Lung (tissue), 12 donors: Measurements from ENCODE around the gene CAPZB. TPM values are rescaled to one million over a fixed set of nuclear protein-coding genes. Genes with fewer than 3 reads are reported as not detected.
A peak's percentile ranks its signal among the peaks of the same experiment; 100 is the strongest.

ENCODE experiments used
- ATAC-seq: fragments of 200-7000 bp; cut with Tn5 transposase; one replicate; pipeline ENCODE4 v1.9.1; 2020; ENCODE audit warnings: moderate number of reproducible peaks; ENCODE audit not compliant: insufficient read depth, low FRiP score
- DNase-seq, 3 donors: peaks; one replicate each; pipeline ENCODE4 v3.0.0-alpha.2; 2013 to 2017
- H3K27ac ChIP-seq, 2 donors: one replicate each; pipeline ENCODE4 v1.5.1; 2013; ENCODE audit warnings: mild to moderate bottlenecking in 2 of 2, moderate library complexity in 2 of 2, control low read depth in 1 of 2, inconsistent platforms in 1 of 2, low read depth in 1 of 2, low read length in 1 of 2
- H3K27me3 ChIP-seq, 3 donors: one replicate each; pipeline ENCODE4 v1.5.1; 2013; ENCODE audit warnings: low read length in 2 of 3; ENCODE audit not compliant: control insufficient read depth in 3 of 3, insufficient read depth in 3 of 3
- H3K36me3 ChIP-seq, 4 donors: one replicate each; pipeline ENCODE4 v1.5.1; 2013; ENCODE audit warnings: low read length in 4 of 4, mild to moderate bottlenecking in 1 of 4, moderate library complexity in 1 of 4; ENCODE audit not compliant: control insufficient read depth in 4 of 4, insufficient read depth in 4 of 4
- H3K4me1 ChIP-seq, 5 donors: one replicate each; pipeline ENCODE4 v1.5.1; 2013; ENCODE audit warnings: low read length in 5 of 5, mild to moderate bottlenecking in 2 of 5, moderate library complexity in 1 of 5; ENCODE audit not compliant: control insufficient read depth in 5 of 5, insufficient read depth in 5 of 5
- H3K4me3 ChIP-seq: one replicate; pipeline ENCODE4 v1.5.1; 2013; ENCODE audit warnings: mild to moderate bottlenecking, control low read depth, moderate library complexity
- H3K9ac ChIP-seq, 2 donors: one replicate each; pipeline ENCODE4 v1.5.1; 2013; ENCODE audit warnings: low read length in 2 of 2, control low read depth in 1 of 2; ENCODE audit not compliant: insufficient read depth in 1 of 2
- H3K9me3 ChIP-seq, 4 donors: one replicate each; pipeline ENCODE4 v1.5.1; 2013; ENCODE audit warnings: low read length in 3 of 4, mild to moderate bottlenecking in 1 of 4, moderate library complexity in 1 of 4; ENCODE audit not compliant: control insufficient read depth in 4 of 4, insufficient read depth in 3 of 4
- WGBS, 2 donors: extraction: QIAGEN DNeasy Blood & Tissue Kit; methylation state at CpG; one replicate each; pipeline ENCODE4 v1.1.7; 2013; 5-methylcytosine and 5-hydroxymethylcytosine counted together
- polyA plus RNA-seq, 2 donors: library from polyadenylated mRNA; stranded (reverse); fragments of 200-250 nt; gene quantifications; one replicate each; pipeline ENCODE4 v1.2.1, GENCODE V29; 2013
- total RNA-seq, 2 donors: library from RNA; depleted of rRNA in 1 of 2; stranded (reverse); fragments of >200 nt in 1 of 2; gene quantifications; one replicate each; pipeline ENCODE4 v1.2.1, GENCODE V29; 2014 to 2021
- TF ChIP-seq, protein P1 (sequence below): IDR thresholded peaks from 2 replicates; pipeline ENCODE4 v1.5.1; 2012; ENCODE audit warnings: mild to moderate bottlenecking; ENCODE audit errors: control extremely low read depth, extremely low read depth
- donor health status: control.
- donor health status: control.
- donor health status: Bipolar disorder and iron deficiency.
- donor health status: healthy.
- donor health status: DM: yes; HTN: yes; CAD: no.

CAPZB gene
- total and polyA plus RNA-seq, 4 donors = 94.7 to 339 (median 278) TPM

- DNase-seq (no peak), ATAC-seq (no peak)
- no peak overlapping the region for H3K9ac ChIP-seq
- H3K36me3 ChIP-seq = peaks cover 0 to 13% (median 1%) of the 10 kb centered on the region in 4 donors
- H3K4me1 ChIP-seq = peaks cover 0 to 47% (median 0%) of the 10 kb centered on the region in 5 donors
- H3K27ac ChIP-seq = peak overlapping the region in 1 of 2 donors; percentile 82
- no peaks in the 10 kb centered on the region for H3K9me3 ChIP-seq
- WGBS, 2 donors = 87% methylated on average over 18 of the region's 18 CpGs
- H3K27me3 ChIP-seq = no peaks in the 10 kb centered on the region
- no peak overlapping the region for H3K4me3 ChIP-seq
- TF ChIP-seq, protein P1, sequence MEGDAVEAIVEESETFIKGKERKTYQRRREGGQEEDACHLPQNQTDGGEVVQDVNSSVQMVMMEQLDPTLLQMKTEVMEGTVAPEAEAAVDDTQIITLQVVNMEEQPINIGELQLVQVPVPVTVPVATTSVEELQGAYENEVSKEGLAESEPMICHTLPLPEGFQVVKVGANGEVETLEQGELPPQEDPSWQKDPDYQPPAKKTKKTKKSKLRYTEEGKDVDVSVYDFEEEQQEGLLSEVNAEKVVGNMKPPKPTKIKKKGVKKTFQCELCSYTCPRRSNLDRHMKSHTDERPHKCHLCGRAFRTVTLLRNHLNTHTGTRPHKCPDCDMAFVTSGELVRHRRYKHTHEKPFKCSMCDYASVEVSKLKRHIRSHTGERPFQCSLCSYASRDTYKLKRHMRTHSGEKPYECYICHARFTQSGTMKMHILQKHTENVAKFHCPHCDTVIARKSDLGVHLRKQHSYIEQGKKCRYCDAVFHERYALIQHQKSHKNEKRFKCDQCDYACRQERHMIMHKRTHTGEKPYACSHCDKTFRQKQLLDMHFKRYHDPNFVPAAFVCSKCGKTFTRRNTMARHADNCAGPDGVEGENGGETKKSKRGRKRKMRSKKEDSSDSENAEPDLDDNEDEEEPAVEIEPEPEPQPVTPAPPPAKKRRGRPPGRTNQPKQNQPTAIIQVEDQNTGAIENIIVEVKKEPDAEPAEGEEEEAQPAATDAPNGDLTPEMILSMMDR = no peak
Observed at GRCh38 chr1:19366599-19367536, 118.5 kb downstream of the CAPZB start.

DNA sequence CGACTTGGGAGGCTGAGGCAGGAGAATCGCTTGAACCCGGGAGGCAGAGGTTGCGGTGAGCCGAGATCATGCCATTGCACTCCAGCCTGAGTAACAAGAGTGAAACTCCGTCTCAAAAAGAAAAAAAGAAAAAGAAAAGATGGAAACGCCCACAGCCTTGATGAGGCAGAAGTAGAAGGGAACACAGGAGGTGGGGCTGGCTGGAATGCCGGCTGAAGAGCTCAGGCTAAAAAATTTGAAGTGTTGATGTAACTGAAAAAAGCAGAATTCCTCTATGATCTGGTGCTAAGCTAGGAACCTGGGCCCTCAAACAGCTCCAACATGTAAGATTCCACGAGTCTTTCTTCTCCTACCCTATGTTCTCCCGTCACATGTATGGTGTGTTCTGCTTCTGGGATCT, 119.6 kb downstream of the CAPZB start:
- no peak overlapping the region for H3K4me3 ChIP-seq
- H3K4me1 ChIP-seq = peaks cover 0 to 50% (median 6%) of the 10 kb centered on the region in 5 donors
- no peaks in the 10 kb centered on the region for H3K27me3 ChIP-seq
- ATAC-seq (no peak), DNase-seq (peak; percentile 46 to 71 (median 50))
- TF ChIP-seq, protein P1 = no peak
- 68 to 90% methylated on average over 10 of the region's 10 CpGs for WGBS, 2 donors
- H3K9me3 ChIP-seq = no peaks in the 10 kb centered on the region
- H3K36me3 ChIP-seq = peaks cover 0 to 5% (median 1%) of the 10 kb centered on the region in 4 donors
- peak overlapping the region in 1 of 2 donors; percentile 79 for H3K27ac ChIP-seq
- no peak overlapping the region for H3K9ac ChIP-seq

DNA sequence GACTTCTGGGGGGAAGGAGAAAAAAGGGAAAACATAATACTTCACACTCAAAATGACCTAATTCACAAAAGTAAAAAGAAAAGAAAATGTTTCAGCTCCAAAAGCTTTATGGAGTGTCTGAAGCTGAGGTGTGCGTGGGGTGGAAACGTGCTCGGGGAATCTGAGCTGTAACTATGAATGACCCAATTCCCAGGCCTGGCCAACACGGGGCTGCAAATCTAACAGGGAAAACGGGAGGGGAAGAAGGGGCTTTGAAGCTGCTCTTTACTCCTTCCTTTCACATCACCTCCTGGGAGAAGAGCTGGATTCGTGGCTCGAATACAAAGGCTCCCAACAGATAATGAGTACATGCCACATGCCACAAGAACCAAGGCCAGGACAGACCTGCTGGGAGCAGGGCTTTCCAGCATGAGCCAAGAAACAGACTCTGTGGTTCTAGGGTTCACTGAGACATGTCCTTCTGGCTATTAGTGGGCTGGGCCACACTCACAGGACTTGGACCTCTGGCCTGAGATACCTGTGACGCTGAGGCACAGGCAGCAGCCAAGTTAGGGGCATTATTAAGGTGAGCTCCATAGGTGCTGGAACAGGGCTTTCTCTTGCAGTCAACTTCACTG, 121.7 kb downstream of the CAPZB start:
- Histone ChIP-seq H3K9me3 (no peaks in the 10 kb centered on the region), H3K27me3 (no peaks in the 10 kb centered on the region), H3K36me3 (peaks cover 0 to 11% (median 3%) of the 10 kb centered on the region in 4 donors), H3K27ac (peak overlapping the region in 1 of 2 donors; percentile 5), H3K9ac (no peak overlapping the region), H3K4me1 (peaks cover 0 to 46% (median 6%) of the 10 kb centered on the region in 5 donors), H3K4me3 (no peak overlapping the region)
- ATAC-seq (no peak), DNase-seq (no peak)
- WGBS, 2 donors = 82 to 92% methylated on average over 8 of the region's 8 CpGs
- TF ChIP-seq, protein P1 = no peak
